HG02571 (cell line): Measurements from ENCODE around the gene BCL11B.

Experiments
- ATAC-seq: cut with Tn5 transposase; IDR thresholded peaks from one replicate; pipeline ENCODE4 v1.9.1; 2021; ENCODE audit warnings: mild to moderate bottlenecking, moderate library complexity; ENCODE audit not compliant: unreplicated experiment

BCL11B gene

GRCh38 chr14:99168330-99168729 lies 103.7 kb downstream of the BCL11B start:
- no peak for ATAC-seq

DNA sequence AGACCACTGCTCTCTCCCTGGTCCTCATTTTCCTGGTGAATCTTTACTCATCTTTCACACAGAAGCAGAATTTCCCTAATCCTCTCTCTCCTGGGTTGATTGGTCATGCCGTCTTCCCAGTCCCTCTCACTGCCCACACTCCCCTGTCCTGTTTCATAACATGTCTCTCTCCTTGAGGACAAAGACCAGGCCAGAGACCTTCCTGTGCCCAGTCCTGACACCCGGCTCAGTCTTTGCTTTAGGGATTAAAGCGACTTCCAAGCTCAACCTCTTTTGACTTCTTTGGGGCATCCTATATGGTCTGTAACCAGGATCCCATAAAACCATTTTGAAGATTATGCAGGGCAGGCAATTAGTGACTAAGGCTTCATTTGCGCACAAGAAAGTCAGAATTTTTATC lies 105.5 kb downstream of the BCL11B start:
- no peak for ATAC-seq

DNA sequence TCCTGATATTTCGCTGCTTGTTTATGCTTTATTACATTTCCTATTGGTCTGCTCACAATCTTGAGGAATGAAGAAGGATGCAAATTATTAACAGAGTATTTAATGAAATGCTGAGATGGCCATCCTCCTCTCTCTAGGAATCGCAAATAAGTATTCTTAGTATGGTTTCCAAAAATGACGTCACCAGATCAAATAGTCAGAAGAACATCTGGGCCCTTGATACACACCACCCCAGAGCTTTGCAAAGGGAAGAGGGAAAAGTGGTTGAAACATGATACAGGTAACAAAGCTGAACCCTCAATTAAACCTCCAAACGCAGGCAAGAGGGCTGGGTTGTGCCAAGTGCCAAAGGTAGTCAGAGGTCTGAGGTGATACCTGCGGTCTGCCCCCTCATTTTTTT lies 107.3 kb downstream of the BCL11B start:
- no peak for ATAC-seq

GRCh38 chr14:99163446-99163845 lies 108.6 kb downstream of the BCL11B start:
- ATAC-seq: no peak

GRCh38 chr14:99159341-99160340 lies 112.4 kb downstream of the BCL11B start:
- ATAC-seq: no peak

DNA sequence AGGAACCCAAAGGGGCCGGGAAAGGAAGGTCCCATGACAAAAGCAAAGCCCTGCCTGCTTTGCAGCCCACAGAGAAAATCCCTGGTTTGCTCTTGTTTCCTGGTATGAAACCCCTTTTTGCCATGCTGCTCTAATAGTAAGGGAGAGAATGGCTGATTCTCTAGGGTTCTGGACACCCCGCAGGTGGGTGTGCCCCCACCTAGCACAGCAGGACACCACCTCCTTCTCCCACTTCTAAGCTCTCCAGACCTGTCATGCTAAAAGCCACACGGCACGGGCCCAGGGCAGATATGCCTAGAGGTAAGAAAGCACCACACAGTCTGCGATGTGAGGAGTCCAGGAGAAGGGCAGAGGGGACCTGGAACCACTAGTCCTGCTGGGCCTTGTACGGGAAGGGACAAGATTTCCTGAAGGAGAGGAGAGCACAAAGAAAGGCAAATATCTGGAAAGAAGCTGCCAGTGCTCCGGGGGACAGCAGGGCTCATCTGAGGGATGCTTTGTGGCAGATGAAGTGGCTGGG lies 113.3 kb downstream of the BCL11B start:
- no peak for ATAC-seq

DNA sequence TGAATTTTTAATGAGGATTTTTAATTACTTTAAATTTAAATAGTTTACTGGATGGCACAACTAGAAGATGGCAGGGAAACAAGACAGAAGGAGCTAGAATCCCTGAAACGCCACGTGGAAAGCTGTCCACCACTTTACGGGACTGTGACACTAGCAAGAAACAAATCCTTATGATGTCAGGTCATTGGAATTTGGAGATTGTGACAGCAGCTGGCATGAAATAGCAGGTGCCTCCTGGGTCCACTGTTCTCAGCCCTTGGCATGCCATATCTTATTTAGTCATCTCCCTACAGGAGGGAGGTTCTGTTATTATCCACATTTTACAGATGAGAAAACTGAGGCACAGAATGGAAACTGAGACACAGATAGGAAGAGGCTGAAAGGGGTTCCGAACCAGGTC lies 113.8 kb downstream of the BCL11B start:
- no peak for ATAC-seq

- ATAC-seq: no peak
Measured at GRCh38 chr14:99157676-99158075, 114.3 kb downstream of the BCL11B start.

DNA sequence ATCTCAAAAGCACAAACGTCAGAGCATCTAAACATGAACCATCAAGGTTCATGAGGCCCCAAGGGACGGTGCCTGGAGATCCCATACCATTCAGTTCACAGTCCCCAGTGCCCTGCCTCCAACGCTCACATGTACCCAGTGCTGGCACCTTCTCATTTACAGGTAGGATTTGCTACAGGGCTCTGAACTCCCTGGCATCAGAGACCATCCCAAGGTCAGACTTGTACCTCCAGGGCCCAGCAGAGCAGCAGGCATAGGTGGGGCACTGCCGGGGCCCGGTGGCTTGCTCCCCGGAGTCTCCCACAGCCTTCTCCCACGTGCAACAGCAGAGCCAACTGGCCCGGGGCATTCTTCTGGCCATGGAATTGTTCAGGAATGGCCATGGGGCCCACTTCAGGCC lies 114.8 kb downstream of the BCL11B start:
- no peak for ATAC-seq

GRCh38 chr14:99156814-99157213 lies 115.2 kb downstream of the BCL11B start:
- ATAC-seq: no peak

DNA sequence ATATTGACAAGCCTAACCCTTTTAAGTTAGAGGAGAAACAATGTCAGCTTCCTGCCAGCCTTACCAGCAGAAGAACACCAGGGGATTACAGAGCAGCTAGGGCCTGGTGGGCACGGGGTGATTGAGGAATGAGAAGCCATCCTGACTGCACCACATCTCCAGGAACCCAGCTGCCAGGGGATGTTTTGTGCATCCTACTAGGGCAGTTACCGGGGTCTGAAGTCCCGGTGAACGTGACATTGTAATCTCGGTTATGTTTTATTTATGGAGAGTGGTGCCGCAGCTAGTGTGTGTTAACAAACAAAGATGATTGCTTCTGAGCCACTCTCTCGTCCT lies 115.9 kb downstream of the BCL11B start:
- ATAC-seq: no peak

GRCh38 chr14:99155173-99156089 lies 116.6 kb downstream of the BCL11B start:
- no peak for ATAC-seq

DNA sequence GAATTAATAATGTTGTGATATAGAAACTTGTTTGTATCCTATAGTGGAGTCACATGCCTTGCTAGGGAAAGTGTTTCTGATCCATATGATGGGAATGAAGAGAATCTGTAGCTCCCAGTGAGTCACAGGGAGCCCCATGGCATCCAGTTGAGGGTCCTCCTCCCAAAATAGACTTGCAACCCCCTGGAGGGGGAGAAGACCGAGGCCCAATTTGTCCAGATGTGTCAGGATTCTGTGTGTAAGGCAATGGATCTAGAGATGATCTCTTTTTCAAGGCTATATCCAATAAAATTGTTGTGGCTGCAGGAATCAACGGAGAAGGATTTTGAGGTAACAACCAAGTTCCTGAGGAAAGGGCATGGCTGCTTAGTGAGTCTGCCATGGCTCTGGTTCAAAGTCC lies 121.8 kb downstream of the BCL11B start:
- no peak for ATAC-seq

DNA sequence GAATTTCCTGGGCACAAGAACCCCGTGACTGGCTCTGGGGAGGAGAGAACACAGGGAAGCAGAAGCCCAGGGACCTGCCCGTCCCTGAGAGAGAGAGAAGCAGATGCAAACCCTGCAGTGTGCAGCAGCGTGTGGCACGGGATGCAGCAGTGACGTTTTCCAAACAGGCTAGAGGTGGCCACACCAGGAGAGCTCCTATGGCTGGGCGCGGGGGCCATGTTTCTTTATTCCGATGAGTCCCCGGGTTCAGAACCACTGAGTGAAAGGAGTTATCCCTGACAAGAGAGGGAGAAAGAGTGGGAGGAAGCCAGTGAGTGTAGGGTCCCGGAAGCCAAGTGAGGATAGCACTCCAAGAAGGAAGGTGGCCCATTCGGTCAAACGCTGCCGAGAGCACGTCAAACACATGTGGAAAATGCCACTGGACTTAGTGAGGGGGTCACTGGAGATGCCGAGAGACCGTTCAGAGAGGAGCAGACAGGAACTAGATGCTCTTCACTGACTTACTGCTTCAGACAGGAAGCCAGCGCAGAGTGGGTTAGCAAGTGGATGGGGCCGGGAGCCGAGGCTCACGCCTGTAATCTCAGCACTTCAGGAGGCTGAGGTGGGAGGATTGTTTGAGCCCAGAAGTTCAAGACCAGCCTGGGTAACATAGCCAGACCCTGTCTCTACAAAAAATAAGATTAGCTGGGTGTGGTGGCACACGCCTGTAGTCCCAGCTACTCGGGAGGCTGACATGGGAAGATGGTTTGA lies 123.0 kb downstream of the BCL11B start:
- no peak for ATAC-seq

DNA sequence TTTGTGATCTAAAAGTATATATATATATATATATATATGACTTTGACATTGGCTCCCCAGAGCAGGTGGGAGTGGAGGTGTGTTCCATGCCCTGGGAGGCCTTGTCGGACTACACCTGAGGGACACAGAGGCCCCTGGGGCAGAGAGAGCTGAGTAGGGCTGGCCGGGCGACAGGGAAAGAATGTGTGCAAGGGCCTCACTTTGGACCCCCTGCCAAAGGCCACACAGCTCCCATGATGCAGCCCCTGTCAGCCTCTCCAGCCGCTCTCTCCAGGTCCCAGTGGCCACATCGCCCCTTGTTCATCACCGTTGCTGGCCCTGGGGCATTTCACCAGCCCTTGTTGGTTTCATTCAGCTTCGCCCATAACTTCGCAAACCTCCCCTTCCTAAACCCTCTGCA lies 123.9 kb downstream of the BCL11B start:
- no peak for ATAC-seq

- ATAC-seq: no peak
Measured at GRCh38 chr14:99147366-99147740, 124.6 kb downstream of the BCL11B start.

GRCh38 chr14:99146616-99147365 lies 125.2 kb downstream of the BCL11B start:
- no peak for ATAC-seq

GRCh38 chr14:99145307-99145706 lies 126.7 kb downstream of the BCL11B start:
- ATAC-seq: no peak

GRCh38 chr14:99143793-99144192 lies 128.2 kb downstream of the BCL11B start:
- ATAC-seq: no peak

DNA sequence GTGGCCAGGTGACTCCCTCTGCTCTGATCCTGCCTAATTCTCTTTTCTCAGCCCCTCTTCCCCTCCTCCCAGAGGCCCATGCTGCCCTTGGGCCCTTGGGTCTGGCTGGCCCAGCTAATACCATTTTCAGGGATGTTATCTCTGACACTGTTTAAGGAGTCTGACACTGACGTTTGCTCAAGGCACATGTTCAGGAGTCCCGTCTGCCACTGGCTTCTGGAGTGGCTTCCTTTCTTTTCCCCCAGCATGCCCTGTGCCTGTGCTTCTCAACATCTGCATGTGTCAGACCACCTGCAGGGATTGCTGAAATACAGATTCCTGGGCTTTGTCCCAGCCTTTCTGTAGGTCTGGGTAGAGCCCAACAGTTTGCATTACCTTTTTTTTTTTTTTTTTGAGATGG lies 128.9 kb downstream of the BCL11B start:
- ATAC-seq: no peak
